OCI-LY7 (cell line): Measurements from ENCODE around the gene CNOT4.

Experiments
- EZH2phosphoT487 ChIP-seq: fragments of 200-600 bp; sonication (generic); IDR thresholded peaks from 2 replicates; pipeline ENCODE4 v1.6.1; 2018; ENCODE audit warnings: low read depth, borderline replicate concordance, mild to moderate bottlenecking, mixed run types, antibody characterized with exemption, low read length, moderate library complexity, mixed read lengths
- TF ChIP-seq, protein P1 (sequence below): fragments of 200-600 bp; sonication (generic); conservative IDR thresholded peaks from 2 replicates; pipeline ENCODE4 v1.5.1; 2014; ENCODE audit warnings: mild to moderate bottlenecking, antibody characterized with exemption, low read length, moderate library complexity, mixed read lengths

DNA sequence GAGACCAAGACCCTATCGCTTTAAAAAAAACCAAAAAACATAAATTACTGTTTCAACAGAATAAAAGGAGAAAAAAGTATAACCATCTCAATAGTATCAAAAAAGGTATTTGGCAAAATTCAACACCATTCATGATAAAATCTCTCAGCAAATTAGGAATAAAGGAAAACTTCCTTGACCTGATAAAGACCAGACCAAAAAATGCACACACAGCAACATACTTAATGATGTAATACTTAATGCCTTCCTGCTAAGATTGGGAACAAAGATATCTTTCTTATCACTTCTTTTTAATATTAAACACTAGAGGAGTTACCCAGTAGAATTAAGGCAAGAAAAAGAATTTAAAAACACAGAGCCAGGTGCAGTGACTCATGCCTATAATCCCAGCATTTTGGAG is 79.3 kb downstream of the CNOT4 start:
- TF ChIP-seq, protein P1, sequence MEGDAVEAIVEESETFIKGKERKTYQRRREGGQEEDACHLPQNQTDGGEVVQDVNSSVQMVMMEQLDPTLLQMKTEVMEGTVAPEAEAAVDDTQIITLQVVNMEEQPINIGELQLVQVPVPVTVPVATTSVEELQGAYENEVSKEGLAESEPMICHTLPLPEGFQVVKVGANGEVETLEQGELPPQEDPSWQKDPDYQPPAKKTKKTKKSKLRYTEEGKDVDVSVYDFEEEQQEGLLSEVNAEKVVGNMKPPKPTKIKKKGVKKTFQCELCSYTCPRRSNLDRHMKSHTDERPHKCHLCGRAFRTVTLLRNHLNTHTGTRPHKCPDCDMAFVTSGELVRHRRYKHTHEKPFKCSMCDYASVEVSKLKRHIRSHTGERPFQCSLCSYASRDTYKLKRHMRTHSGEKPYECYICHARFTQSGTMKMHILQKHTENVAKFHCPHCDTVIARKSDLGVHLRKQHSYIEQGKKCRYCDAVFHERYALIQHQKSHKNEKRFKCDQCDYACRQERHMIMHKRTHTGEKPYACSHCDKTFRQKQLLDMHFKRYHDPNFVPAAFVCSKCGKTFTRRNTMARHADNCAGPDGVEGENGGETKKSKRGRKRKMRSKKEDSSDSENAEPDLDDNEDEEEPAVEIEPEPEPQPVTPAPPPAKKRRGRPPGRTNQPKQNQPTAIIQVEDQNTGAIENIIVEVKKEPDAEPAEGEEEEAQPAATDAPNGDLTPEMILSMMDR: no peak
- no peak for TF ChIP-seq EZH2phosphoT487
